IPS-NIHi7 (cell line): ENCODE measurements around the gene MSH3.
"Not testable (repeated sequence)": the region's sequence is repeated elsewhere in the genome, so short reads cannot be mapped to it uniquely, and the experiment has no call there.

Experiments
- DNase-seq: peaks from one replicate; pipeline ENCODE4 v3.0.0; 2012; ENCODE audit warnings: mixed read lengths; ENCODE audit errors: extremely low spot score

The MSH3 gene

GRCh38 chr5:80656425-80656824, 2.0 kb downstream of the MSH3 start:
- no peak for DNase-seq

- DNase-seq: no peak
Measured at GRCh38 chr5:80659106-80659505, 4.7 kb downstream of the MSH3 start.

- DNase-seq: not testable (repeated sequence)
Measured at GRCh38 chr5:80660661-80661060, 6.2 kb downstream of the MSH3 start.

- DNase-seq: no peak
Measured at GRCh38 chr5:80662108-80662507, 7.7 kb downstream of the MSH3 start.

- DNase-seq: no peak
Measured at GRCh38 chr5:80665057-80665456, 10.6 kb downstream of the MSH3 start.

- DNase-seq: no peak
Measured at GRCh38 chr5:80667384-80667783, 12.9 kb downstream of the MSH3 start.

- no peak for DNase-seq
Measured at GRCh38 chr5:80668016-80668969, 13.8 kb downstream of the MSH3 start.

GRCh38 chr5:80672140-80672736, 17.8 kb downstream of the MSH3 start:
- peak; percentile 64 for DNase-seq

- DNase-seq: no peak
Measured at GRCh38 chr5:80676706-80677105, 22.3 kb downstream of the MSH3 start.

- no peak for DNase-seq
Measured at GRCh38 chr5:80686757-80687156, 32.3 kb downstream of the MSH3 start.

GRCh38 chr5:80688648-80689420, 34.4 kb downstream of the MSH3 start:
- no peak for DNase-seq

GRCh38 chr5:80689627-80690026, 35.2 kb downstream of the MSH3 start:
- DNase-seq: no peak

- DNase-seq: no peak
Measured at GRCh38 chr5:80695666-80696065, 41.2 kb downstream of the MSH3 start.

GRCh38 chr5:80696450-80696849, 42.0 kb downstream of the MSH3 start:
- no peak for DNase-seq

GRCh38 chr5:80697100-80697499, 42.6 kb downstream of the MSH3 start:
- DNase-seq: no peak

- DNase-seq: no peak
Measured at GRCh38 chr5:80698369-80698768, 43.9 kb downstream of the MSH3 start.

- no peak for DNase-seq
Measured at GRCh38 chr5:80701597-80701996, 47.1 kb downstream of the MSH3 start.

GRCh38 chr5:80703291-80703690, 48.8 kb downstream of the MSH3 start:
- DNase-seq: no peak

- DNase-seq: no peak
Measured at GRCh38 chr5:80703747-80704146, 49.3 kb downstream of the MSH3 start.

GRCh38 chr5:80704221-80704620, 49.8 kb downstream of the MSH3 start:
- DNase-seq: no peak

GRCh38 chr5:80705216-80705769, 50.8 kb downstream of the MSH3 start:
- DNase-seq: no peak

GRCh38 chr5:80705801-80706200, 51.3 kb downstream of the MSH3 start:
- no peak for DNase-seq
